ENCODE data around the gene SRD5A1.

DNA sequence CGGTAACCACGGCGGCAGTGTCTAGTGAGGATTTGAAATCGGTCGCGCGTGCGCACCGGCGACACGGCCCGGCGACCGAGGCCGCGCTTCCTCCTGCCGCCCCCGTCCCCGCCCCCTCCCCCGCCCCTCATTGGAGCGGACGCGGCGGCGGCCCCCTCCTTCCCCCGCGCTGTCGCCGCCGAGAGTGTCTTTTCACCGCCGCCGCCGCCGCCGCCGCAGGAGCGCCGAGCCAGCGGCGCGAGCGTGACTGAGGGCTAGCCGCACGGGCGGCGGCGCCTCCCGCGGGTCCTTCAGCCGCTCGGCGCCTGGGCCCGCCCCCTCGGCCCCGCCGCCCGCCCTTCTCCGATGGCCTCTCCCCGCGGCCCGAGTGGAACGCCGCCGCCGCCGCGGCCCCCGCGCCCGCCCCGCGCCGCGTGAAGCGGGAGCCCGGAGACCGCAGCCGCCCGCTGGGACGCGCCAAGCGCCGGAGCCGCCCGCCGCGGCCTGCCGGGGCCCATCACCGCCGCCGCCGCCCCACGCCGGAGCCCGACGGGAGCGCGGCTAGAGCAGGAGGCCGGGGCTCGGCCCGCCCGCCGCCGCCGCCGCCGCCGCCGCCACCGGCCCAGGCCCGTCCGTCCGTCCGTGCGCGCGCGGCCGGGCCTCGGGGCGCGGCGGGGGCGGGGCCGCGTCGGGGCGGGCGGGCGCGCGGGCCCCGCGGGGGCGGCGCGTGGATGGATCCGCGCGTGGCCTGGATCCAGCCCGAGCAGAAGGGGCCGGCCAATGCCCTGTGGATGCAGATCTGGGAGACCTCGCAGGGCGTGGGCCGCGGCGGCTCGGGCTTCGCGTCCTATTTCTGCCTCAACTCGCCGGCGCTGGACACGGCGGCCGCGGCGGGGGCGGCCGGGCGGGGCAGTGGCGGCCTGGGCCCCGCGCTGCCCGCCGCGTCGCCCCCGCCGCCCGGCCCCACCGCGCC lies 80.3 kb downstream of the SRD5A1 start, which contains the start of gene TENT4A:
- TF ChIP-seq, protein P1, sequence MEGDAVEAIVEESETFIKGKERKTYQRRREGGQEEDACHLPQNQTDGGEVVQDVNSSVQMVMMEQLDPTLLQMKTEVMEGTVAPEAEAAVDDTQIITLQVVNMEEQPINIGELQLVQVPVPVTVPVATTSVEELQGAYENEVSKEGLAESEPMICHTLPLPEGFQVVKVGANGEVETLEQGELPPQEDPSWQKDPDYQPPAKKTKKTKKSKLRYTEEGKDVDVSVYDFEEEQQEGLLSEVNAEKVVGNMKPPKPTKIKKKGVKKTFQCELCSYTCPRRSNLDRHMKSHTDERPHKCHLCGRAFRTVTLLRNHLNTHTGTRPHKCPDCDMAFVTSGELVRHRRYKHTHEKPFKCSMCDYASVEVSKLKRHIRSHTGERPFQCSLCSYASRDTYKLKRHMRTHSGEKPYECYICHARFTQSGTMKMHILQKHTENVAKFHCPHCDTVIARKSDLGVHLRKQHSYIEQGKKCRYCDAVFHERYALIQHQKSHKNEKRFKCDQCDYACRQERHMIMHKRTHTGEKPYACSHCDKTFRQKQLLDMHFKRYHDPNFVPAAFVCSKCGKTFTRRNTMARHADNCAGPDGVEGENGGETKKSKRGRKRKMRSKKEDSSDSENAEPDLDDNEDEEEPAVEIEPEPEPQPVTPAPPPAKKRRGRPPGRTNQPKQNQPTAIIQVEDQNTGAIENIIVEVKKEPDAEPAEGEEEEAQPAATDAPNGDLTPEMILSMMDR (IDR thresholded peaks at IDR 0.05), result no peak
- TF ChIP-seq POLR2A (IDR thresholded peaks at IDR 0.05) (no peak), EP300 (IDR thresholded peaks at IDR 0.05) (no peak)
